B cell (primary cell): ENCODE measurements around the gene OSBPL5. TPM values are rescaled to one million over a fixed set of nuclear protein-coding genes. Genes with fewer than 3 reads are reported as not detected.

Experiments
- ATAC-seq: fragments of 200-7000 bp; cut with Tn5 transposase; one replicate; pipeline ENCODE4 v1.10.0; 2021; ENCODE audit warnings: low read depth, mild to moderate bottlenecking, moderate number of reproducible peaks, moderate library complexity
- CTCF ChIA-PET: fragments of 350-600 bp; sonication (Branson Sonifier 250); formaldehyde crosslinking; loops from one replicate; lab custom pipeline; 2021; ENCODE audit warnings: antibody characterized with exemption, inconsistent platforms; lab: Charles Lee
- POLR2A ChIA-PET: fragments of 350-600 bp; sonication (Branson Sonifier 250); formaldehyde crosslinking; loops from one replicate; lab custom pipeline; 2021; ENCODE audit warnings: antibody characterized with exemption; lab: Charles Lee
- DNase-seq: peaks from one replicate; pipeline ENCODE4 v3.0.0; 2013
- H2AFZ ChIP-seq: 2 replicates; pipeline ENCODE4 v1.6.1; 2012; ENCODE audit warnings: mild to moderate bottlenecking, low read depth, low read length; ENCODE audit not compliant: insufficient read depth, poor library complexity, severe bottlenecking
- H3K27ac ChIP-seq, 2 donors: 1 replicate in 1 of 2; 2 replicates in 1 of 2; pipeline ENCODE4 v1.5.1; 2012 to 2013; ENCODE audit warnings: low read length in 2 of 2, mild to moderate bottlenecking in 2 of 2, moderate library complexity in 1 of 2
- H3K27me3 ChIP-seq, 4 experiments: fragments of 200-600 bp in 1 of 4; sonication (generic) in 1 of 4; replicated peaks in 1 of 4; 1 replicate in 2 of 4; 2 replicates in 2 of 4; pipeline versions ENCODE4 v1.6.1 to v1.7.0; 2013 to 2016; ENCODE audit warnings: low read length in 3 of 4, mild to moderate bottlenecking in 2 of 4, mixed read lengths in 1 of 4, moderate library complexity in 1 of 4; ENCODE audit not compliant: insufficient read depth in 4 of 4, control insufficient read depth in 3 of 4; ENCODE audit errors: control extremely low read depth in 1 of 4
- H3K36me3 ChIP-seq, 2 experiments: replicated peaks in 1 of 2; 1 replicate in 1 of 2; 2 replicates in 1 of 2; pipeline versions ENCODE4 v1.6.1 to v1.7.1; 2013; ENCODE audit warnings: low read length in 1 of 2; ENCODE audit not compliant: insufficient read depth in 2 of 2, control insufficient read depth in 1 of 2; ENCODE audit errors: control extremely low read depth in 1 of 2, extremely low read depth in 1 of 2
- H3K4me1 ChIP-seq, 2 donors: fragments of 200-600 bp in 1 of 2; sonication (generic) in 1 of 2; 1 replicate in 1 of 2; 2 replicates in 1 of 2; pipeline versions ENCODE4 v1.5.1 to v1.6.1; 2013 to 2017; ENCODE audit warnings: low read length in 2 of 2; ENCODE audit not compliant: control insufficient read depth in 2 of 2, insufficient read depth in 2 of 2
- H3K4me2 ChIP-seq: replicated peaks from 2 replicates; pipeline ENCODE3; 2012; ENCODE audit warnings: mild to moderate bottlenecking, low read depth, low read length; ENCODE audit not compliant: poor library complexity, severe bottlenecking
- H3K4me3 ChIP-seq, 5 experiments: fragments of 200-600 bp in 1 of 5; sonication (generic) in 1 of 5; 1 replicate in 3 of 5; 2 replicates in 2 of 5; pipeline versions ENCODE4 v1.5.1 to v1.7.0; 2011 to 2016; ENCODE audit warnings: low read length in 4 of 5, mild to moderate bottlenecking in 4 of 5, low read depth in 2 of 5, control low read depth in 1 of 5, moderate library complexity in 1 of 5; ENCODE audit not compliant: insufficient read depth in 1 of 5; ENCODE audit errors: control extremely low read depth in 1 of 5, extremely low read depth in 1 of 5
- H3K79me2 ChIP-seq: fragments of 200-600 bp; sonication (generic); one replicate; pipeline ENCODE4 v1.6.0; 2016; ENCODE audit warnings: low read length; ENCODE audit not compliant: control insufficient read depth, insufficient read depth
- H3K9ac ChIP-seq: fragments of 200-600 bp; sonication (generic); 2 replicates; pipeline ENCODE4 v1.6.1; 2017; ENCODE audit warnings: mild to moderate bottlenecking, low read length, moderate library complexity
- H3K9me3 ChIP-seq, 3 donors: one replicate each; pipeline versions ENCODE4 v1.6.1 to v1.7.1; 2013; ENCODE audit warnings: low read length in 2 of 3; ENCODE audit not compliant: control insufficient read depth in 2 of 3, insufficient read depth in 1 of 3; ENCODE audit errors: control extremely low read depth in 1 of 3
- H4K20me1 ChIP-seq: 2 replicates; pipeline ENCODE4 v1.6.0; 2012; ENCODE audit warnings: mild to moderate bottlenecking, low read length; ENCODE audit not compliant: insufficient read depth, control insufficient read depth, poor library complexity, severe bottlenecking
- H3K27ac Mint-ChIP-seq: one replicate; pipeline ENCODE4 v1.8.0; 2021; ENCODE audit warnings: mixed read lengths
- H3K27me3 Mint-ChIP-seq: one replicate; pipeline ENCODE4 v1.8.0; 2021; ENCODE audit warnings: mixed read lengths
- H3K4me1 Mint-ChIP-seq: one replicate; pipeline ENCODE4 v1.8.0; 2021; ENCODE audit warnings: mixed read lengths
- H3K4me3 Mint-ChIP-seq: one replicate; pipeline ENCODE4 v1.8.0; 2021; ENCODE audit warnings: mixed read lengths
- H3K9me3 Mint-ChIP-seq: one replicate; pipeline ENCODE4 v1.8.0; 2022; ENCODE audit warnings: mixed read lengths; ENCODE audit not compliant: insufficient read depth
- EZH2 ChIP-seq: IDR thresholded peaks from 2 replicates; pipeline ENCODE4 v1.6.1; 2012; ENCODE audit warnings: borderline replicate concordance, low read depth, mild to moderate bottlenecking, moderate library complexity, low read length; ENCODE audit not compliant: insufficient read depth, poor library complexity, severe bottlenecking
- WGBS: methylation state at CpG from one replicate; pipeline ENCODE4 v1.1.5; 2013; ENCODE audit warnings: missing lambda C conversion rate; ENCODE audit not compliant: insufficient coverage; 5-methylcytosine and 5-hydroxymethylcytosine counted together
- intact Hi-C: fragments of 100-400 bp; cut with micrococcal nuclease; formaldehyde crosslinking; loops from one replicate; pipeline ENCODE4 v1.10.0; 2022
- polyA plus RNA-seq: library from polyadenylated mRNA; depleted of rRNA; stranded (reverse); fragments of >200 nt; gene quantifications from 2 replicates; pipeline ENCODE4 v1.2.3, GENCODE V29; 2012
- small RNA-seq: library from RNA; depleted of rRNA; stranded (forward); fragments of <200 nt; gene quantifications from one replicate; pipeline ENCODE3, GENCODE V24; 2012; ENCODE audit warnings: low replicate concordance, low read depth; ENCODE audit not compliant: insufficient read length
- total RNA-seq, 2 donors: library from RNA; stranded (reverse); fragments of 120-200 nt in 1 of 2; gene quantifications; 1 replicate in 1 of 2; 2 replicates in 1 of 2; pipeline versions ENCODE4 v1.2.3 to v1.2.4, GENCODE V29; 2013 to 2022
- TF ChIP-seq, protein P1 (sequence below): fragments of 200-600 bp; IDR thresholded peaks from one replicate; pipeline ENCODE4 v1.8.0; 2022; ENCODE audit warnings: antibody characterized with exemption, mild to moderate bottlenecking

The OSBPL5 gene
- total and polyA plus RNA-seq, 2 donors (not counting 1 experiment from before 2014, with no cell fraction given), result 0.15 to 1.2 TPM

DNA sequence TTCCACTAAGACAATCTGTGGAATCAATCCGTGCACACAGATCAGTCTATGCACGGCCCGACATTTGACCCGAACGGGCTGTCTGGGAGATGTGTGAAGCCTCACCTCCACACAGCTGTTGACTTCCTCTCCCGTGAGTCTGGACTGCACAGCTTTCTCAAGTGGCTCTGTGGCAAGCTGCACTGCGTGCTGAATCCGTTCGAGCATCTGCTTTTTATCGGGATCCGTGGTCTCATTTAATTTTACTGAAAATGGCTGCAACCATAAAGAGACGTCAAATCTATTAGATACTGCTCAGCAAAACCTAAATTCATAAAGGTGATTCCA, 127.2 kb downstream of the OSBPL5 start:
- Mint-ChIP-seq H3K9me3 (no peaks in the 10 kb centered on the region), H3K4me3 (no peak overlapping the region), H3K27ac (no peak overlapping the region), H3K4me1 (peaks cover 26% of the 10 kb centered on the region), H3K27me3 (no peaks in the 10 kb centered on the region)
- Histone ChIP-seq H3K4me2 (no peak overlapping the region), H3K9me3 (no peaks in the 10 kb centered on the region), H3K4me1 (peaks cover 24 to 30% of the 10 kb centered on the region in 2 donors), H3K9ac (no peak overlapping the region), H4K20me1 (peaks cover 16% of the 10 kb centered on the region), H2AFZ (no peak overlapping the region), H3K27me3 (no peaks in the 10 kb centered on the region), H3K79me2 (peaks cover 5% of the 10 kb centered on the region), H3K4me3 (no peak overlapping the region), H3K27ac (no peak overlapping the region), H3K36me3 (peaks cover 0 to 65% of the 10 kb centered on the region in 2 experiments)
- CTCF ChIA-PET, result interaction anchor here (1.0 to 9.8 kb wide), 6 partner anchors 13 to 505 kb away, joined by 3 to 112 read pairs (median 4); partner anchors contain the start of gene CARS1
- intact Hi-C loops, result loop anchor here (1.0 to 5.0 kb wide), 3 partner anchors 46 to 379 kb away; partner anchors contain the start of gene NAP1L4
- WGBS, result 91% methylated on average over 11 of the region's 12 CpGs
- POLR2A ChIA-PET, result interaction anchor here (0.9 kb wide), 1 partner anchor 54 kb away, joined by 3 read pairs; no protein-coding TSS in a partner anchor
- no peak for TF ChIP-seq EZH2
- TF ChIP-seq, protein P1, sequence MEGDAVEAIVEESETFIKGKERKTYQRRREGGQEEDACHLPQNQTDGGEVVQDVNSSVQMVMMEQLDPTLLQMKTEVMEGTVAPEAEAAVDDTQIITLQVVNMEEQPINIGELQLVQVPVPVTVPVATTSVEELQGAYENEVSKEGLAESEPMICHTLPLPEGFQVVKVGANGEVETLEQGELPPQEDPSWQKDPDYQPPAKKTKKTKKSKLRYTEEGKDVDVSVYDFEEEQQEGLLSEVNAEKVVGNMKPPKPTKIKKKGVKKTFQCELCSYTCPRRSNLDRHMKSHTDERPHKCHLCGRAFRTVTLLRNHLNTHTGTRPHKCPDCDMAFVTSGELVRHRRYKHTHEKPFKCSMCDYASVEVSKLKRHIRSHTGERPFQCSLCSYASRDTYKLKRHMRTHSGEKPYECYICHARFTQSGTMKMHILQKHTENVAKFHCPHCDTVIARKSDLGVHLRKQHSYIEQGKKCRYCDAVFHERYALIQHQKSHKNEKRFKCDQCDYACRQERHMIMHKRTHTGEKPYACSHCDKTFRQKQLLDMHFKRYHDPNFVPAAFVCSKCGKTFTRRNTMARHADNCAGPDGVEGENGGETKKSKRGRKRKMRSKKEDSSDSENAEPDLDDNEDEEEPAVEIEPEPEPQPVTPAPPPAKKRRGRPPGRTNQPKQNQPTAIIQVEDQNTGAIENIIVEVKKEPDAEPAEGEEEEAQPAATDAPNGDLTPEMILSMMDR, result no peak
- DNase-seq (no peak), ATAC-seq (no peak)

Small RNAs within 50 kb of the gene (small RNA-seq; reads per million reads assigned to genes)
- gene RNU1-91P, result not detected

Other genes starting within 250 kb of the OSBPL5 start
- 0.41 TPM in 1 of 2 replicates, not detected in the other for gene PHLDA2, start 235.9 kb downstream of the OSBPL5 start, total RNA-seq
- 1.3 and 1.4 TPM in 2 replicates for gene PHLDA2, start 235.9 kb downstream of the OSBPL5 start, polyA plus RNA-seq
- gene NAP1L4, start 173.0 kb downstream of the OSBPL5 start, total RNA-seq, result 133 and 159 TPM in 2 replicates
- 62.1 and 83.6 TPM in 2 replicates for gene NAP1L4, start 173.0 kb downstream of the OSBPL5 start, polyA plus RNA-seq
- gene CARS1, start 107.9 kb downstream of the OSBPL5 start, total RNA-seq, result 49.5 and 56.7 TPM in 2 replicates
- 31.3 and 48.7 TPM in 2 replicates for gene CARS1, start 107.9 kb downstream of the OSBPL5 start, polyA plus RNA-seq
- not detected in 2 replicates for gene MRGPRG, start 53.5 kb upstream of the OSBPL5 start, total RNA-seq
- not detected in 2 replicates for gene MRGPRG, start 53.5 kb upstream of the OSBPL5 start, polyA plus RNA-seq
- not detected in 2 replicates for gene MRGPRE, start 67.1 kb upstream of the OSBPL5 start, total RNA-seq
- gene MRGPRE, start 67.1 kb upstream of the OSBPL5 start, polyA plus RNA-seq, result not detected in 2 replicates
- gene ZNF195, start 213.8 kb upstream of the OSBPL5 start, total RNA-seq, result 46.0 and 47.3 TPM in 2 replicates
- 21.3 and 31.8 TPM in 2 replicates for gene ZNF195, start 213.8 kb upstream of the OSBPL5 start, polyA plus RNA-seq